Measurements from ENCODE around the gene ANKS4B. TPM values are rescaled to one million over a fixed set of nuclear protein-coding genes. Genes with fewer than 3 reads are reported as not detected.
"Not testable (repeated sequence)": the region's sequence is repeated elsewhere in the genome, so short reads cannot be mapped to it uniquely, and the experiment has no call there.

The ANKS4B gene, protein sequence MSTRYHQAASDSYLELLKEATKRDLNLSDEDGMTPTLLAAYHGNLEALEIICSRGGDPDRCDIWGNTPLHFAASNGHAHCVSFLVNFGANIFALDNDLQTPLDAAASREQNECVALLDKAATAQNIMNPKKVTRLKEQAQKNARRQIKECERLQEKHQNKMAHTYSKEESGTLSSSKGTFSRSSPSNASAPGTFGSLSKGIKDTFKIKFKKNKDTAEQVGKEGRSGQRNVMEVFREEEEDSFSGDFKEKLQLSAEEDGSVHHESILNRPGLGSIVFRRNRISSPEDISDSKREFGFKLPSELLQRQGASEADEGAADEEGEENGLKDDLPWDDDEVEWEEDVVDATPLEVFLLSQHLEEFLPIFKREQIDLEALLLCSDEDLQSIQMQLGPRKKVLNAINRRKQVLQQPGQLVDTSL
- not detected in 2 replicates for total RNA-seq

- intact Hi-C loops (cut with micrococcal nuclease) = no loop called here
These were observed at the start of gene ANKS4B for GRCh38 chr16:21233521-21234150. Gene ANKS4B, plus strand, starts transcription at chr16:21233699. Its CDS starts 39 bp downstream, at chr16:21233738.

GRCh38 chr16:21183995-21184394 lies 49.5 kb upstream of the ANKS4B start:
- intact Hi-C loops (cut with micrococcal nuclease) = loop anchor here (10.0 kb wide), 1 partner anchor 371 kb away; no protein-coding TSS in a partner anchor

GRCh38 chr16:21184834-21185233 lies 48.7 kb upstream of the ANKS4B start:
- intact Hi-C loops (cut with micrococcal nuclease) = loop anchor here (5.0 to 10.0 kb wide), 2 partner anchors 117 to 370 kb away; no protein-coding TSS in a partner anchor

DNA sequence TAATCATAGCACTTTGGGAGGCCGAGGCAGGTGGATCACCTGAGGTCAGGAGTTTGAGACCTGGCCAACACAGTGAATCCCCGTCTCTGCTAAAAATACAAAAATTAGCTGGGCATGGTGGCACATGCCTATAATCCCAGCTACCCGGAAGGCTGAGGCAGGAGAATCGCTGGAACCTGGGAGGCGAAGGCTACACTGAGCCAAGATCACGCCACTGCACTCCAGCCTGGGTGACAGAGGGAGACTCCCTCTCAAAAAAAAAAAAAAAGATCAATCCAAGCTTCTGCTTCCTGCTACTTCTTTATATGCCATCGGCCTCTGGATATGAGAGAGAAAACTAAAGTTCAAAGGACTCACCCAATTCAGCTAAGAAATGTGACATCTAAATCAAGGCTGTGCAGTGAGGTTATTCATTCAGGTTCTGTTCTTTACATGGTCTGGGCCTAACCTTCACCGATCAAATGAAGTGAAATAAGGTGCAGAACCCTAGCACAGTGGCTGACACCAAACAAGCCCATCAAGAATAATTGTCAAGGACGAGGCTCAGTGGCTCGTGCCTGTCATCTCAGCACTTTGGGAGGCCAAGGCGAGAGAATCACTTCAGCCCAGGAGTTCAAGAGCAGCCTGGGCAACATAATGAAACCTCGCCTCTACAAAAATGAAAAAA lies 47.7 kb upstream of the ANKS4B start:
- intact Hi-C loops (cut with micrococcal nuclease) = loop anchor here (5.0 to 10.0 kb wide), 2 partner anchors 117 to 369 kb away; no protein-coding TSS in a partner anchor

- intact Hi-C loops (cut with micrococcal nuclease) = loop anchor here (5.0 to 10.0 kb wide), 2 partner anchors 116 to 368 kb away; no protein-coding TSS in a partner anchor
These were observed 47.2 kb upstream of the ANKS4B start for GRCh38 chr16:21186326-21186691.

DNA sequence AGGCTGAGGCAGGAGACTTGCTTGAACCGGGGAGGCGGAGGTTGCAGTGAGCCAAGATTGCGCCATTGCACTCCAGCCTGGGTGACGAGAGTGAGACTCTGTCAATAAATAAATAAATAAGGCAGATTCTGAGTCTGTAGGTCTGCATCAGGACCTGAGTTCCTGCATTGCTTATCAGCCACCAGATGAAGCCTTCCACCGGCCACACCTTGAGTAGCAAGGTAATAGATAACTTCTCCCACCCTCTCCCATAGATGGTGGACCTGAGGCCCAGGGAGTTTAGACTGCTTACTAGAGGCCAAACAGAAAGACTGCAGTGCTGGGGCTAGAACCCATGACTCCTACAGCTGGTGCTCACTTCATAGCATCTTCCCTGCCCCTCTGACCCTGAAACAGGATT lies 44.2 kb upstream of the ANKS4B start:
- intact Hi-C loops (cut with micrococcal nuclease) = loop anchor here (5.0 to 10.0 kb wide), 2 partner anchors 113 to 365 kb away; no protein-coding TSS in a partner anchor

DNA sequence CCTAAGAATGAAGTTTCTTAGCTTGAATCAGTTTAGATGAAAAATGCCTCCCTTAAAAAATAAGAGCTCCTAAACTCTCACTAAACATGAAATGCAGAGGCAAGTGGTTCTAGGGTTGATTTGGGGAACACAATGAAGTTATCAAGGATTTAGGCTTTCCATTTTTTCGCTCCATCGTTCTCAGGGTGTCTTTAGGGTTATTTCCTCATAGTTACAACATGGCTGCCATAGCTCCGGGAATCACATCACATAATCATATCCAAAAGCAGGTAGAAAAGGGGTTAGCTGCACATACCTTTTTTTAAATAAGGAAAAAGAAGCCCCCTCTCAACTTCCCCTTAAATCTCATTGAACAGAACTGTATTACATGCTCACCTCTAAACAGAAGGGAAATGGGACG lies 43.5 kb upstream of the ANKS4B start:
- intact Hi-C loops (cut with micrococcal nuclease) = no loop called here

- intact Hi-C loops (cut with micrococcal nuclease) = no loop called here
These were observed 42.9 kb upstream of the ANKS4B start for GRCh38 chr16:21190599-21190998.

DNA sequence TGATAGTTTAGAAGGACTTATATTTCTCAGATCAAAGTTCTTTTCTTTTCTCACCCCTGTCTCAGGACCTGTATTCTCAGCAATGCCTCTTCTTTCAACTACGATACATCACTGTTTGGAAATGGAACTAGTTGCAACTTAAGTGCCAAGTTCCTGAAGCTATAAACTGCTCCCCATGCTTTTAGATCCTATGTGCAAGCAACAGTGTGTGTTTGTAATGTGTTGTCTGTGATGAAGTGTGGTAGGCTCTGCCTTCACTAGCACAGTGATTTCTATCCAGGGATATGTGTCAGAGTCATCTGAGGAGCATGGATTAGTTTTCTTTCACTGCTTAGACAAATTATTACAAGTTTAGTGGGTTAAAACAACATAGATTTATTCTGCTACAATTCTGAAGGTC lies 40.5 kb upstream of the ANKS4B start:
- intact Hi-C loops (cut with micrococcal nuclease) = no loop called here

- intact Hi-C loops (cut with micrococcal nuclease) = no loop called here
These were observed 38.7 kb upstream of the ANKS4B start for GRCh38 chr16:21194771-21195301.

- intact Hi-C loops (cut with micrococcal nuclease) = not testable (repeated sequence)
These were observed 38.2 kb upstream of the ANKS4B start for GRCh38 chr16:21195330-21195729.

DNA sequence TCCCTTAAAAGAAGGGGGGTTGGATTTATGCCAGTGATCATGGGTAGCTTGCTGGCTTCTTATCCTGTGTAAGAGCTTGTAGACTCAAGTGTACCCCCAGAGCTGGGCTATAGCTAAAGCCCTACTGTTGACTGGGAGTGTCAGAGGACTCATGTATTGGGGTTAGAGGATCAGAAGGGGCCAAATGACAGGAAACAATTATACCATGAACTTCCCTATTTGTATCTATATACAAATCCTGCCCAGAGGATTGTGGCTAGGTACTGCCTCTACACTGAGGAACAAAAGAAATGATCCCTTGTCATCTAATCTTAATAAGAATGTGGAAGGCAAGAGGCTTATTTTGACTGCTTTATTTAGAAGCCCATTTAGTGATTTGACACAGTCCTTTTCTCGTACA lies 36.4 kb upstream of the ANKS4B start:
- intact Hi-C loops (cut with micrococcal nuclease) = no loop called here

DNA sequence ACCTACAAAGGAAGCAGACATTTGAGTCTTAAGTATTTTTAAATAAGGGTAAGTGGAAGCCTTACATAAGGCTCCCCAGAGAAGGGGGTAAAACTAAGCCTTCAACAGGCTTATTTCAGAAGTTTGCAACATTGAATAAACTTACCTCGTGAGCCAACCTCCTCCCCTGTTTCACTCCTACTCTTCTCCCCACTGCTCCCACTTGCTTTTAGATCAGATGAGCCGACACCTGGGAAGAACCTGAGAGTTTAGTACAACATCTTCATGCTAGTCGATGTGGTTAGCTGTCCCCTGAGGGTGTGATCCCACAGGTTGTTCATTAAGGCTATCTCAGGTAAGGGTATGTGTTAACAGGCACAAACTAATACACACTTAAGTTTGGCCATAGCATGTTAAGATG lies 35.9 kb upstream of the ANKS4B start:
- intact Hi-C loops (cut with micrococcal nuclease) = no loop called here

- intact Hi-C loops (cut with micrococcal nuclease) = no loop called here
These were observed 33.8 kb upstream of the ANKS4B start for GRCh38 chr16:21199607-21200218.

DNA sequence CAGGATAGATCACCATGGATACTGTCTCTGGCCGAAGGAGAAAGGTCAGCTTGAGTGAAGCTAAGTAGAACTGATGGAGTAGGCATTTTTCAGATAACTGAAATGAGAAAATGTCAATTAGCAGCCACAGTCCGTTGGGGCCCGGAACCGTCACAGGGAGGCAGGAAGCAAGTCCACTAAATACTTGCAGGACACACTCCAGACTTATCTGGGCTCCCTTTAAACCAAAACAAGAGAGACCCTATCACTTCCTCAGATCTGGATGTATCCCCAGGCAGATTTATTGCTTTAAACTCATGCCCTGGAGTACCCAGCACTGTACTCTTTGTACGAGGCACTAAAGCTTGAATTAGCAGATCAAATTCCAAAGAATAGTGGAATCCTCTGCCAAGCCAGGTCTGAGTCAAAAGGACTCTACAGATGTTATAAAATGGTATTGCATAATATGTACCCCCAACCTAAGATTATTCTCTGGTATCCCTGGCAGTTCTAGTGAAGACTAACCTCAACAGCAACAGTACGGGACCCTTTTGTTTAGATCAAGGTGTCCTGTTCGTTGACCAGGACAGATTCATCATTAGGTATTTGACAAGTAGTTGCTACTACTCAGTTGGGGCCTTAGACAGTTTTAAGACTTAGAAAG lies 30.2 kb upstream of the ANKS4B start:
- intact Hi-C loops (cut with micrococcal nuclease) = no loop called here

DNA sequence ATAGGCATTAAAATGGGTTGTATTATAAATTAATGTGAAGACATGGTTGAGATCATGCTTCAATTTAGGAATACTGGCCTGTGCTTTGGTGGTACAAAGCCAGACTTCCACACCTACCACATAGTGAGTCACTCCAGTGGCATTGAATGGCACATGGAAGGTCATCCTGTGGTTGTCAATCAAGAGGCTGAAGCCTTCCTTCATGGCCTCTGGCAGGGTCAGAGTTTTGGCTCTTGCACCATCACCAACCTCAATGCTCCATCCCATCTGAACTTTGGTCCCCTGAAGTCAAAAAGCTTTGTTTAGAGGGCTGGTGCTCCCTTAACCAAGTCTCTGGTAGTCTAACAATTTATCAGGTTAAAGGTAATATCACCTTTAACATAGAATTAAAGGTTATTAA lies 28.2 kb upstream of the ANKS4B start:
- intact Hi-C loops (cut with micrococcal nuclease) = no loop called here

DNA sequence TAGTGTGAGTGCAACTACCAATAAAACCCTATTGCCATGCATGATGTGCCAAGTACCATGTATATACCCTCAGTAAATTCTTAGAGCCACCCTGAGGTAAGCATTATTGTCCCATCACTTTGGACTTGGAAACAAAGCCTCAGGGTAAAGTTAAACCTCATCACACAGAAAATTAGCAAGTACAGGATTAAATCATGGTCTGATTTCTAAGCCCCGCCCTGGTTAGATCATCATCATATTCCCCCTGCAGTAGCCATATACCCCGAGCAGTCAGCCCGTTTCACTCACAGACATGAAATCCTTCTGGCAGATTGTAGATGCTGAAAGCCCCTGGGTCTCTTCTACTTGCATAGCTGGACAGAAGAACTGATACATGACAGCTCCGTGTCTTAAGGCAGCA lies 26.9 kb upstream of the ANKS4B start:
- intact Hi-C loops (cut with micrococcal nuclease) = no loop called here

DNA sequence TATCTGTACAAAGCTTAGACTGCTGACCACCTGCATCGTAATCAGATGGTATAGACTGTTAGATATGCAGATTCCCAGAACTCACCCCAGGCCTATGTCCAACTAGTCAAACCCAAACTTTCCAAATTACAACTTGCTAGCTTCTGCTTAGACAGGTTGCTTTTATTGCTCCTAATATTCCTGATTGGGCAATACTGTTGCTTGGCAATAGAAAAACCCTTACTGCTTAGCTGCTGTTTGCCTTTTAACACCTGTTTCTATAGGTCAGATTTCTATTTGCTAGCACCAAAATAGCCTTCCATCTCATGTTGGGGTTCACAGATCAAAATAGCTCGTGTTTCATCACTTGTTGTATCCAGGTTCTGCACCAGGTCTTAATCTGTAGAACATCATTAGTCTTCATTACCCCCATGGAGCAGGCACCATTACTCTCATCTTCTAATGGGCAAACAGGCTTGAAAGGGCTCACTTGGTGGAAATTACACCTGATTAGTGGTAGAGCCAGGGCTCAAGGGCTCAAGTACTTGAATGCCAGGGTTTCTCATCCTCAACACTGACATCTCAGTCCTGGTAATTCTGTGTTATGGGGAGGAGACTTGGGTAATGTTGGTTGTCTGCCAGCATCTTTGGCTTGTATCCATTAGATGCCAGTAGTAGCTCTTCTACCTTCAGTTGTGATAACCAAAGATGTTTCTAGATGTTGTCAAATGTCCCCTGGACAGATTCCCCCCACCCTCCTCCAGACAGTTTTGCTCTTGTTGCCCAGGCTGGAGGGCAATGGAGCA lies 24.9 kb upstream of the ANKS4B start:
- intact Hi-C loops (cut with micrococcal nuclease) = no loop called here

DNA sequence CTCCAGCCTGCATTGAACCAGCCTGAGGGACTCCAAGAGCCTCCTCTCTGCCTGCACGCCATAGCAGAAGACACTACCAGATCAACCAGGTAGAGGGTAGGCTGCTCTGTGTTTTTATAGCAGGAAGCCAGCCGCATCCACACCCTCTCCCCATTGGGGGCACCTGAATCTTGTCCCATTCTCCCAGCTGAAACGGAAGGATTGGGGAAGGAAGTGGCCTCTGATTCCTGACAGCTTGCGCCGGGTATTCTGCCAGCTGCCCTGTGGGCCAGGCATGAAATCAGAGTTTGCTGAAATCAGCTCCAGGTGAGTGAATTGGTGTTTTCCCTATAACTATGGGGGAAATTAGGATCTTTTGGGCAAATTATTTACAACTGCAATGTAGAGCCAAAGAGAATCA lies 22.0 kb upstream of the ANKS4B start, which contains the start of gene ZP2:
ZP2 (minus strand) TSS at position 89 of the 400 bp plus-strand sequence; CDS start at position 62, 27 bp downstream.
- intact Hi-C loops (cut with micrococcal nuclease) = no loop called here

- intact Hi-C loops (cut with micrococcal nuclease) = no loop called here
These were observed 19.4 kb upstream of the ANKS4B start for GRCh38 chr16:21214086-21214485.
